ENCODE data around the gene ADD3. TPM values are rescaled to one million over a fixed set of nuclear protein-coding genes. Genes with fewer than 3 reads are reported as not detected.
"Not testable (repeated sequence)": the region's sequence is repeated elsewhere in the genome, so short reads cannot be mapped to it uniquely, and the experiment has no call there.

Gene ADD3
- total RNA-seq, 2 experiments from 2014 or later = 273 to 302 TPM

GRCh38 chr10:110045772-110046171 is 38.0 kb downstream of the ADD3 start:
- peak overlapping the region; percentile 74 for H3K27ac Mint-ChIP-seq
- DNase-seq (no peak), ATAC-seq (ENCODE audit: poor library complexity) (no peak)
- H3K36me3 Mint-ChIP-seq (ENCODE audit: low read depth) = peaks cover 63% of the 10 kb centered on the region
- intact Hi-C loops (cut with DNase I, micrococcal nuclease) = no loop called here
- H3K27me3 Mint-ChIP-seq = no peaks in the 10 kb centered on the region
- H3K4me3 ChIP-seq (ENCODE audit: low read length) = no peak overlapping the region
- H3K27me3 ChIP-seq (ENCODE audit: control insufficient read depth in 1 of 2, insufficient read depth in 2 of 2, low read length in 2 of 2) = no peaks in the 10 kb centered on the region
- H3K4me3 Mint-ChIP-seq = no peak overlapping the region
- CTCF ChIA-PET = interaction anchor here (1.3 to 2.3 kb wide), 3 partner anchors 10 to 12 kb away, joined by 3 to 6 read pairs (median 3); no protein-coding TSS in a partner anchor
- H3K36me3 ChIP-seq (ENCODE audit: insufficient read depth, low read length) = peaks cover 11% of the 10 kb centered on the region
- H3K9me3 ChIP-seq (ENCODE audit: control insufficient read depth in 1 of 2, insufficient read depth in 1 of 2, low read length in 2 of 2) = peaks cover 9 to 10% of the 10 kb centered on the region in 2 experiments
- peaks cover 69% of the 10 kb centered on the region for H3K4me1 Mint-ChIP-seq (ENCODE audit: low read depth)
- H3K27ac ChIP-seq (ENCODE audit: low read depth in 1 of 2, low read length in 2 of 2) = no peak overlapping the region
- no peak for TF ChIP-seq CTCF (IDR thresholded peaks at IDR 0.05)
- POLR2A ChIA-PET = interaction anchor here (0.6 to 1.6 kb wide), 5 partner anchors 10 to 31 kb away, joined by 3 to 5 read pairs (median 3); no protein-coding TSS in a partner anchor
- H3K4me1 ChIP-seq (ENCODE audit: insufficient read depth, low read length) = peaks cover 8% of the 10 kb centered on the region
- H3K9me3 Mint-ChIP-seq = peaks cover 7% of the 10 kb centered on the region

- POLR2A ChIA-PET; intact Hi-C loops (cut with DNase I, micrococcal nuclease); H3K4me3 ChIP-seq (ENCODE audit: low read length); H3K27me3 Mint-ChIP-seq; ATAC-seq (ENCODE audit: poor library complexity); H3K27ac ChIP-seq (ENCODE audit: low read depth in 1 of 2, low read length in 2 of 2); H3K4me3 Mint-ChIP-seq; H3K27me3 ChIP-seq (ENCODE audit: control insufficient read depth in 1 of 2, insufficient read depth in 2 of 2, low read length in 2 of 2); DNase-seq; H3K9me3 Mint-ChIP-seq: not testable (repeated sequence)
- Histone ChIP-seq H3K9me3 (ENCODE audit: control insufficient read depth in 1 of 2, insufficient read depth in 1 of 2, low read length in 2 of 2) (peaks cover 9 to 10% of the 10 kb centered on the region in 2 experiments), H3K4me1 (ENCODE audit: insufficient read depth, low read length) (peaks cover 15% of the 10 kb centered on the region), H3K36me3 (ENCODE audit: insufficient read depth, low read length) (peaks cover 11% of the 10 kb centered on the region)
- H3K4me1 Mint-ChIP-seq (ENCODE audit: low read depth) = peaks cover 73% of the 10 kb centered on the region
- CTCF ChIA-PET = interaction anchor here (1.6 kb wide), 1 partner anchor 17 kb away, joined by 3 read pairs; no protein-coding TSS in a partner anchor
- peaks cover 66% of the 10 kb centered on the region for H3K36me3 Mint-ChIP-seq (ENCODE audit: low read depth)
- peak overlapping the region; percentile 45 for H3K27ac Mint-ChIP-seq
These were observed 40.4 kb downstream of the ADD3 start for GRCh38 chr10:110048145-110048544.

GRCh38 chr10:110048781-110049180 is 41.0 kb downstream of the ADD3 start:
- Histone ChIP-seq H3K27me3 (ENCODE audit: control insufficient read depth in 1 of 2, insufficient read depth in 2 of 2, low read length in 2 of 2) (no peaks in the 10 kb centered on the region), H3K36me3 (ENCODE audit: insufficient read depth, low read length) (peaks cover 11% of the 10 kb centered on the region), H3K27ac (ENCODE audit: low read depth in 1 of 2, low read length in 2 of 2) (no peak overlapping the region), H3K9me3 (ENCODE audit: control insufficient read depth in 1 of 2, insufficient read depth in 1 of 2, low read length in 2 of 2) (peaks cover 9 to 10% of the 10 kb centered on the region in 2 experiments), H3K4me3 (ENCODE audit: low read length) (no peak overlapping the region), H3K4me1 (ENCODE audit: insufficient read depth, low read length) (peaks cover 15% of the 10 kb centered on the region)
- no peak for DNase-seq
- Mint-ChIP-seq H3K4me3 (no peak overlapping the region), H3K27ac (peak overlapping the region; percentile 47), H3K9me3 (peaks cover 7% of the 10 kb centered on the region), H3K27me3 (no peaks in the 10 kb centered on the region), H3K36me3 (ENCODE audit: low read depth) (peaks cover 59% of the 10 kb centered on the region), H3K4me1 (ENCODE audit: low read depth) (peaks cover 72% of the 10 kb centered on the region)
- ChIA-PET CTCF (no interaction called here), POLR2A (interaction anchor here (0.6 kb wide), 1 partner anchor 36 kb away, joined by 3 read pairs; no protein-coding TSS in a partner anchor)
- no peak for TF ChIP-seq CTCF (IDR thresholded peaks at IDR 0.05)
- intact Hi-C loops (cut with DNase I, micrococcal nuclease) = no loop called here
- ATAC-seq (ENCODE audit: poor library complexity) = no peak

- Mint-ChIP-seq H3K4me1 (ENCODE audit: low read depth) (peaks cover 68% of the 10 kb centered on the region), H3K36me3 (ENCODE audit: low read depth) (peaks cover 50% of the 10 kb centered on the region), H3K27ac (peak overlapping the region; percentile 10)
- H3K27me3 Mint-ChIP-seq; H3K27ac ChIP-seq (ENCODE audit: low read depth in 1 of 2, low read length in 2 of 2); H3K9me3 Mint-ChIP-seq; H3K27me3 ChIP-seq (ENCODE audit: control insufficient read depth in 1 of 2, insufficient read depth in 2 of 2, low read length in 2 of 2); intact Hi-C loops (cut with DNase I, micrococcal nuclease); H3K4me3 Mint-ChIP-seq; DNase-seq; ATAC-seq (ENCODE audit: poor library complexity); H3K4me3 ChIP-seq (ENCODE audit: low read length): not testable (repeated sequence)
- CTCF ChIA-PET = interaction anchor here (1.1 kb wide), 1 partner anchor 23 kb away, joined by 4 read pairs; no protein-coding TSS in a partner anchor
- Histone ChIP-seq H3K4me1 (ENCODE audit: insufficient read depth, low read length) (peaks cover 15% of the 10 kb centered on the region), H3K9me3 (ENCODE audit: control insufficient read depth in 1 of 2, insufficient read depth in 1 of 2, low read length in 2 of 2) (peaks cover 9 to 10% of the 10 kb centered on the region in 2 experiments), H3K36me3 (ENCODE audit: insufficient read depth, low read length) (peaks cover 11% of the 10 kb centered on the region)
- POLR2A ChIA-PET = interaction anchor here (1.0 kb wide), 1 partner anchor 15 kb away, joined by 3 read pairs; no protein-coding TSS in a partner anchor
These were observed 42.3 kb downstream of the ADD3 start for GRCh38 chr10:110049889-110050591.

All from CD4-positive, alpha-beta T cell (primary cell).